HCT116 (cell line): ENCODE data around the gene BRINP1.

Experiments
- CEBPB ChIP-seq: IDR thresholded peaks from 2 replicates; pipeline ENCODE4 v1.6.1; 2012; ENCODE audit warnings: low read depth
- CTCF ChIP-seq, 3 experiments: fragments of 200-600 bp in 1 of 3; sonication (generic) in 1 of 3; IDR thresholded peaks in 2 of 3; conservative IDR thresholded peaks in 1 of 3; 2 replicates each; pipeline ENCODE4 v1.5.1; 2012 to 2017; ENCODE audit warnings: low read depth in 2 of 3, low read length in 2 of 3, antibody characterized with exemption in 1 of 3, borderline replicate concordance in 1 of 3, control low read depth in 1 of 3, mild to moderate bottlenecking in 1 of 3, mixed read lengths in 1 of 3, mixed run types in 1 of 3, moderate library complexity in 1 of 3; ENCODE audit not compliant: insufficient read depth in 1 of 3
- ELF1 ChIP-seq: IDR thresholded peaks from 2 replicates; pipeline ENCODE4 v1.6.1; 2012; ENCODE audit warnings: low read depth, borderline replicate concordance
- EZH2 ChIP-seq: fragments of 200-600 bp; sonication (generic); IDR thresholded peaks from 2 replicates; pipeline ENCODE4 v1.6.1; 2017; ENCODE audit warnings: antibody characterized with exemption, mixed run types
- MAX ChIP-seq: IDR thresholded peaks from 2 replicates; pipeline ENCODE4 v1.6.1; 2012
- POLR2A ChIP-seq: IDR thresholded peaks from 2 replicates; pipeline ENCODE4 v1.7.0; 2011; ENCODE audit warnings: borderline replicate concordance; ENCODE audit not compliant: insufficient read depth, insufficient read length; ENCODE audit errors: extremely low read depth
- SRF ChIP-seq: IDR thresholded peaks from 2 replicates; pipeline ENCODE4 v1.6.1; 2012; ENCODE audit warnings: low read depth

GRCh38 chr9:119337573-119337972 is 31.7 kb downstream of the BRINP1 start:
- TF ChIP-seq EZH2 = no peak
- no peak for TF ChIP-seq POLR2A
- TF ChIP-seq CEBPB = no peak
- no peak for TF ChIP-seq CTCF (IDR thresholded peaks at IDR 0.05 in 2 of 3, conservative IDR thresholded peaks at IDR 0.05 in 1 of 3; ENCODE audit: borderline replicate concordance in 1 of 3, insufficient read depth in 1 of 3, low read depth in 2 of 3, low read length in 2 of 3)
- no peak for TF ChIP-seq MAX
- TF ChIP-seq SRF = no peak
- TF ChIP-seq ELF1 = no peak
